Raji (cell line): Measurements from ENCODE around the gene BARHL2.

Experiments used
- POLR2A ChIP-seq: IDR thresholded peaks from 2 replicates; pipeline ENCODE4 v1.6.1; 2011; ENCODE audit warnings: low read depth, low read length, control low read depth; ENCODE audit not compliant: insufficient read depth

The BARHL2 gene

GRCh38 chr1:90728502-90729287, 11.6 kb upstream of the BARHL2 start:
- no peak for TF ChIP-seq POLR2A

- no peak for TF ChIP-seq POLR2A
These were observed 10.9 kb upstream of the BARHL2 start for GRCh38 chr1:90727917-90728501.

GRCh38 chr1:90726986-90727480, 9.9 kb upstream of the BARHL2 start:
- no peak for TF ChIP-seq POLR2A

- TF ChIP-seq POLR2A, result no peak
These were observed 9.4 kb upstream of the BARHL2 start for GRCh38 chr1:90726425-90726985.

- no peak for TF ChIP-seq POLR2A
These were observed 8.7 kb upstream of the BARHL2 start for GRCh38 chr1:90725657-90726424.

- TF ChIP-seq POLR2A, result no peak
These were observed 8.0 kb upstream of the BARHL2 start for GRCh38 chr1:90724926-90725656.

GRCh38 chr1:90724361-90724760, 7.3 kb upstream of the BARHL2 start:
- TF ChIP-seq POLR2A, result no peak

- TF ChIP-seq POLR2A, result no peak
These were observed 6.5 kb upstream of the BARHL2 start for GRCh38 chr1:90723590-90724108.

- TF ChIP-seq POLR2A, result no peak
These were observed 5.9 kb upstream of the BARHL2 start for GRCh38 chr1:90722874-90723589.

- no peak for TF ChIP-seq POLR2A
These were observed 4.4 kb upstream of the BARHL2 start for GRCh38 chr1:90721210-90722194.

GRCh38 chr1:90720145-90720636, 3.1 kb upstream of the BARHL2 start:
- no peak for TF ChIP-seq POLR2A

GRCh38 chr1:90719330-90720144, 2.4 kb upstream of the BARHL2 start:
- TF ChIP-seq POLR2A, result no peak
